GM23338 (cell line): ENCODE data around the gene EEF1G. TPM values are rescaled to one million over a fixed set of nuclear protein-coding genes. Genes with fewer than 3 reads are reported as not detected.

Experiments used
- ATAC-seq: fragments of 200-7000 bp; cut with Tn5 transposase; 3 replicates; pipeline ENCODE4 v1.9.1; 2020
- DNase-seq: peaks from one replicate; pipeline ENCODE4 v3.0.0-alpha.2; 2015; ENCODE audit warnings: low spot score
- H2AFZ ChIP-seq: fragments of 200-600 bp; sonication (generic); 2 replicates; pipeline ENCODE4 v1.8.0; 2016; ENCODE audit warnings: antibody characterized with exemption, mild to moderate bottlenecking, moderate library complexity
- H3F3A ChIP-seq: fragments of 200-600 bp; sonication (generic); replicated peaks from 2 replicates; pipeline ENCODE4 v1.8.0; 2017; ENCODE audit warnings: antibody characterized with exemption, mixed run types, low read depth
- H3K27ac ChIP-seq: fragments of 200-600 bp; sonication (generic); 2 replicates; pipeline ENCODE4 v1.6.1; 2016; ENCODE audit warnings: low read depth
- H3K27me3 ChIP-seq: fragments of 200-600 bp; sonication (generic); 2 replicates; pipeline ENCODE4 v1.8.0; 2016; ENCODE audit warnings: mild to moderate bottlenecking, mixed run types, moderate library complexity; ENCODE audit not compliant: insufficient read depth
- H3K36me3 ChIP-seq: fragments of 200-600 bp; sonication (generic); 2 replicates; pipeline ENCODE4 v1.8.0; 2016; ENCODE audit warnings: mild to moderate bottlenecking; ENCODE audit not compliant: insufficient read depth
- H3K4me1 ChIP-seq: fragments of 200-600 bp; sonication (generic); 2 replicates; pipeline ENCODE4 v1.8.0; 2016; ENCODE audit warnings: mild to moderate bottlenecking, moderate library complexity; ENCODE audit not compliant: insufficient read depth
- H3K4me2 ChIP-seq: fragments of 200-600 bp; sonication (generic); 2 replicates; pipeline ENCODE4 v1.7.1; 2017; ENCODE audit warnings: mixed run types
- H3K4me3 ChIP-seq: fragments of 200-600 bp; sonication (generic); 2 replicates; pipeline ENCODE4 v1.6.1; 2016; ENCODE audit warnings: mixed run types
- H3K79me2 ChIP-seq: fragments of 200-600 bp; sonication (generic); replicated peaks from 2 replicates; pipeline ENCODE4 v1.8.0; 2017; ENCODE audit warnings: mild to moderate bottlenecking; ENCODE audit not compliant: insufficient read depth
- H3K9me2 ChIP-seq: fragments of 200-600 bp; sonication (generic); 2 replicates; pipeline ENCODE4 v1.8.0; 2017; ENCODE audit not compliant: insufficient read depth
- H4K20me1 ChIP-seq: fragments of 200-600 bp; sonication (generic); replicated peaks from 2 replicates; pipeline ENCODE4 v1.8.0; 2017; ENCODE audit warnings: mild to moderate bottlenecking; ENCODE audit not compliant: insufficient read depth
- H3K27ac Mint-ChIP-seq: 2 replicates; pipeline ENCODE4 v1.8.0; 2020; ENCODE audit warnings: inconsistent platforms, mild to moderate bottlenecking, moderate library complexity, mixed read lengths
- H3K27me3 Mint-ChIP-seq: 3 replicates; pipeline ENCODE4 v1.8.0; 2022; ENCODE audit warnings: low read depth, mild to moderate bottlenecking, moderate library complexity, mixed read lengths, inconsistent platforms; ENCODE audit not compliant: insufficient read depth, poor library complexity
- H3K36me3 Mint-ChIP-seq: 3 replicates; pipeline ENCODE4 v1.8.0; 2021; ENCODE audit warnings: low read depth, mild to moderate bottlenecking, inconsistent platforms, moderate library complexity, mixed read lengths
- H3K4me1 Mint-ChIP-seq: 3 replicates; pipeline ENCODE4 v1.8.0; 2020; ENCODE audit warnings: mild to moderate bottlenecking, inconsistent platforms, mixed read lengths
- H3K4me3 Mint-ChIP-seq: 3 replicates; pipeline ENCODE4 v1.8.0; 2021; ENCODE audit warnings: moderate library complexity, mild to moderate bottlenecking, inconsistent platforms, mixed read lengths
- H3K9me3 Mint-ChIP-seq: 3 replicates; pipeline ENCODE4 v1.8.0; 2020; ENCODE audit warnings: moderate library complexity, mild to moderate bottlenecking, inconsistent platforms, mixed read lengths
- CREB1 ChIP-seq: fragments of 250-450 bp; sonication (Bioruptor Pico); IDR thresholded peaks from 2 replicates; pipeline ENCODE4 v1.5.0; 2020; ENCODE audit warnings: low read depth, mild to moderate bottlenecking, moderate library complexity
- EZH2 ChIP-seq: fragments of 200-600 bp; sonication (generic); IDR thresholded peaks from one replicate; pipeline ENCODE4 v1.8.0; 2017; ENCODE audit warnings: antibody characterized with exemption, mild to moderate bottlenecking, low read depth; ENCODE audit not compliant: unreplicated experiment
- EZH2phosphoT487 ChIP-seq: fragments of 200-600 bp; sonication (generic); IDR thresholded peaks from one replicate; pipeline ENCODE4 v1.8.1; 2018; ENCODE audit warnings: antibody characterized with exemption; ENCODE audit not compliant: unreplicated experiment
- JUNB ChIP-seq: IDR thresholded peaks from one replicate; pipeline ENCODE4 v1.6.1; 2016; ENCODE audit warnings: antibody characterized with exemption; ENCODE audit not compliant: unreplicated experiment
- NANOG ChIP-seq: IDR thresholded peaks from 2 replicates; pipeline ENCODE4 v1.6.1; 2016; ENCODE audit warnings: antibody characterized with exemption, borderline replicate concordance
- POLR2AphosphoS5 ChIP-seq: IDR thresholded peaks from 2 replicates; pipeline ENCODE4 v1.6.1; 2016; ENCODE audit warnings: antibody characterized with exemption, low read depth
- STAT1 ChIP-seq: IDR thresholded peaks from one replicate; pipeline ENCODE4 v1.6.1; 2016; ENCODE audit warnings: antibody characterized with exemption; ENCODE audit not compliant: unreplicated experiment
- ZNF114 ChIP-seq: fragments of 250-450 bp; sonication (Bioruptor Pico); IDR thresholded peaks from 2 replicates; pipeline ENCODE4 v1.5.0; 2020; ENCODE audit warnings: mild to moderate bottlenecking, moderate library complexity
- ZNF331 ChIP-seq: fragments of 250-450 bp; sonication (Bioruptor Pico); IDR thresholded peaks from 2 replicates; pipeline ENCODE4 v1.5.0; 2020; ENCODE audit warnings: low read depth, mild to moderate bottlenecking, moderate library complexity
- polyA plus RNA-seq: library from polyadenylated mRNA; unstranded; fragments of >200 nt; fragmentation: Nextera tagmentation; extraction: Ambion mirVana; gene quantifications from 2 replicates; pipeline ENCODE4 v1.2.1, GENCODE V29; 2016
- total RNA-seq: library from RNA; depleted of rRNA; stranded (reverse); fragments of >200 nt; shearing (Covaris generic); gene quantifications from 2 replicates; pipeline ENCODE4 v1.2.3, GENCODE V29; 2014
- TF ChIP-seq, protein P1 (sequence below), 2 experiments: fragments of 200-600 bp in 1 of 2; sonication (generic) in 1 of 2; conservative IDR thresholded peaks; 2 replicates each; pipeline versions ENCODE4 v1.5.1 to v1.6.1; 2016 to 2017; ENCODE audit warnings: antibody characterized with exemption in 2 of 2, low read depth in 2 of 2, mild to moderate bottlenecking in 2 of 2, moderate library complexity in 1 of 2
- TF ChIP-seq, protein P2 (sequence below): fragments of 250-450 bp; sonication (Bioruptor Pico); IDR thresholded peaks from 2 replicates; pipeline ENCODE4 v1.5.0; 2020; ENCODE audit warnings: mild to moderate bottlenecking, moderate library complexity
- TF ChIP-seq, protein P3 (sequence below): IDR thresholded peaks from one replicate; pipeline ENCODE4 v1.6.1; 2018; ENCODE audit warnings: antibody characterized with exemption; ENCODE audit not compliant: unreplicated experiment
- TF ChIP-seq, protein P4 (sequence below): IDR thresholded peaks from 2 replicates; pipeline ENCODE4 v1.6.1; 2016; ENCODE audit warnings: antibody characterized with exemption

The EEF1G gene
- total and polyA plus RNA-seq, 2 experiments from 2014 or later, result 696 to 1,316 TPM

DNA sequence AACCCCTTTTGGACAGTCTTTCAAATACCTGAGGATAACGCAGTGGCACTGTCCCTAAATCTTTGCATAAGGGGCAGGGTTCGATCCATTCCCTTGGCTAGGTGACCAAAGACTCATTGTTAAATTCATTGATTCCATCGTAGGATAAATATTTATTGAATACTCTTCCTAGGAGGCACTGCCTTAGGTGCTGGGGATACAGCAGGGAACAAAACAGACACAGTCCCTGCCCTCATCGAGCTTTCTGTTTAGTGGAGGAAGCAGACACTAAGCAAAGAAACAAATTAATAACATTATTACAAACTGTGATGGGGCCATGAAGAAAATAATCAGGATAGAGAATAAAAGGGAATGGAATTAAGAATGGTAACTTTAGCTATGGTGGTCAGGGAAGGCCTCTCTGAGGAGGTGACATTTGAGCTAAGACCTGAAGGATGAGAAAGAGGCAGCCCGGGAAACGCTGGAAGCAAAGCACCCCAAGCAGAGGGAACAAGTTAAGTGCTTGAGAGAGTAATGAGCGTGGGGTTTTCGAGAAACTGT is 47.4 kb upstream of the EEF1G start:
- Mint-ChIP-seq H3K36me3 (peaks cover 26% of the 10 kb centered on the region), H3K4me1 (peaks cover 16% of the 10 kb centered on the region), H3K27ac (peak overlapping the region; percentile 88), H3K4me3 (peak overlapping the region; percentile 94), H3K27me3 (peaks cover 9% of the 10 kb centered on the region), H3K9me3 (no peaks in the 10 kb centered on the region)
- TF ChIP-seq POLR2AphosphoS5, result no peak
- TF ChIP-seq EZH2, result no peak
- TF ChIP-seq STAT1, result no peak
- TF ChIP-seq EZH2phosphoT487, result no peak
- TF ChIP-seq, protein P1, sequence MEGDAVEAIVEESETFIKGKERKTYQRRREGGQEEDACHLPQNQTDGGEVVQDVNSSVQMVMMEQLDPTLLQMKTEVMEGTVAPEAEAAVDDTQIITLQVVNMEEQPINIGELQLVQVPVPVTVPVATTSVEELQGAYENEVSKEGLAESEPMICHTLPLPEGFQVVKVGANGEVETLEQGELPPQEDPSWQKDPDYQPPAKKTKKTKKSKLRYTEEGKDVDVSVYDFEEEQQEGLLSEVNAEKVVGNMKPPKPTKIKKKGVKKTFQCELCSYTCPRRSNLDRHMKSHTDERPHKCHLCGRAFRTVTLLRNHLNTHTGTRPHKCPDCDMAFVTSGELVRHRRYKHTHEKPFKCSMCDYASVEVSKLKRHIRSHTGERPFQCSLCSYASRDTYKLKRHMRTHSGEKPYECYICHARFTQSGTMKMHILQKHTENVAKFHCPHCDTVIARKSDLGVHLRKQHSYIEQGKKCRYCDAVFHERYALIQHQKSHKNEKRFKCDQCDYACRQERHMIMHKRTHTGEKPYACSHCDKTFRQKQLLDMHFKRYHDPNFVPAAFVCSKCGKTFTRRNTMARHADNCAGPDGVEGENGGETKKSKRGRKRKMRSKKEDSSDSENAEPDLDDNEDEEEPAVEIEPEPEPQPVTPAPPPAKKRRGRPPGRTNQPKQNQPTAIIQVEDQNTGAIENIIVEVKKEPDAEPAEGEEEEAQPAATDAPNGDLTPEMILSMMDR (conservative IDR thresholded peaks at IDR 0.05; ENCODE audit: low read depth in 2 of 2), result no peak
- TF ChIP-seq JUNB, result no peak
- TF ChIP-seq, protein P2, sequence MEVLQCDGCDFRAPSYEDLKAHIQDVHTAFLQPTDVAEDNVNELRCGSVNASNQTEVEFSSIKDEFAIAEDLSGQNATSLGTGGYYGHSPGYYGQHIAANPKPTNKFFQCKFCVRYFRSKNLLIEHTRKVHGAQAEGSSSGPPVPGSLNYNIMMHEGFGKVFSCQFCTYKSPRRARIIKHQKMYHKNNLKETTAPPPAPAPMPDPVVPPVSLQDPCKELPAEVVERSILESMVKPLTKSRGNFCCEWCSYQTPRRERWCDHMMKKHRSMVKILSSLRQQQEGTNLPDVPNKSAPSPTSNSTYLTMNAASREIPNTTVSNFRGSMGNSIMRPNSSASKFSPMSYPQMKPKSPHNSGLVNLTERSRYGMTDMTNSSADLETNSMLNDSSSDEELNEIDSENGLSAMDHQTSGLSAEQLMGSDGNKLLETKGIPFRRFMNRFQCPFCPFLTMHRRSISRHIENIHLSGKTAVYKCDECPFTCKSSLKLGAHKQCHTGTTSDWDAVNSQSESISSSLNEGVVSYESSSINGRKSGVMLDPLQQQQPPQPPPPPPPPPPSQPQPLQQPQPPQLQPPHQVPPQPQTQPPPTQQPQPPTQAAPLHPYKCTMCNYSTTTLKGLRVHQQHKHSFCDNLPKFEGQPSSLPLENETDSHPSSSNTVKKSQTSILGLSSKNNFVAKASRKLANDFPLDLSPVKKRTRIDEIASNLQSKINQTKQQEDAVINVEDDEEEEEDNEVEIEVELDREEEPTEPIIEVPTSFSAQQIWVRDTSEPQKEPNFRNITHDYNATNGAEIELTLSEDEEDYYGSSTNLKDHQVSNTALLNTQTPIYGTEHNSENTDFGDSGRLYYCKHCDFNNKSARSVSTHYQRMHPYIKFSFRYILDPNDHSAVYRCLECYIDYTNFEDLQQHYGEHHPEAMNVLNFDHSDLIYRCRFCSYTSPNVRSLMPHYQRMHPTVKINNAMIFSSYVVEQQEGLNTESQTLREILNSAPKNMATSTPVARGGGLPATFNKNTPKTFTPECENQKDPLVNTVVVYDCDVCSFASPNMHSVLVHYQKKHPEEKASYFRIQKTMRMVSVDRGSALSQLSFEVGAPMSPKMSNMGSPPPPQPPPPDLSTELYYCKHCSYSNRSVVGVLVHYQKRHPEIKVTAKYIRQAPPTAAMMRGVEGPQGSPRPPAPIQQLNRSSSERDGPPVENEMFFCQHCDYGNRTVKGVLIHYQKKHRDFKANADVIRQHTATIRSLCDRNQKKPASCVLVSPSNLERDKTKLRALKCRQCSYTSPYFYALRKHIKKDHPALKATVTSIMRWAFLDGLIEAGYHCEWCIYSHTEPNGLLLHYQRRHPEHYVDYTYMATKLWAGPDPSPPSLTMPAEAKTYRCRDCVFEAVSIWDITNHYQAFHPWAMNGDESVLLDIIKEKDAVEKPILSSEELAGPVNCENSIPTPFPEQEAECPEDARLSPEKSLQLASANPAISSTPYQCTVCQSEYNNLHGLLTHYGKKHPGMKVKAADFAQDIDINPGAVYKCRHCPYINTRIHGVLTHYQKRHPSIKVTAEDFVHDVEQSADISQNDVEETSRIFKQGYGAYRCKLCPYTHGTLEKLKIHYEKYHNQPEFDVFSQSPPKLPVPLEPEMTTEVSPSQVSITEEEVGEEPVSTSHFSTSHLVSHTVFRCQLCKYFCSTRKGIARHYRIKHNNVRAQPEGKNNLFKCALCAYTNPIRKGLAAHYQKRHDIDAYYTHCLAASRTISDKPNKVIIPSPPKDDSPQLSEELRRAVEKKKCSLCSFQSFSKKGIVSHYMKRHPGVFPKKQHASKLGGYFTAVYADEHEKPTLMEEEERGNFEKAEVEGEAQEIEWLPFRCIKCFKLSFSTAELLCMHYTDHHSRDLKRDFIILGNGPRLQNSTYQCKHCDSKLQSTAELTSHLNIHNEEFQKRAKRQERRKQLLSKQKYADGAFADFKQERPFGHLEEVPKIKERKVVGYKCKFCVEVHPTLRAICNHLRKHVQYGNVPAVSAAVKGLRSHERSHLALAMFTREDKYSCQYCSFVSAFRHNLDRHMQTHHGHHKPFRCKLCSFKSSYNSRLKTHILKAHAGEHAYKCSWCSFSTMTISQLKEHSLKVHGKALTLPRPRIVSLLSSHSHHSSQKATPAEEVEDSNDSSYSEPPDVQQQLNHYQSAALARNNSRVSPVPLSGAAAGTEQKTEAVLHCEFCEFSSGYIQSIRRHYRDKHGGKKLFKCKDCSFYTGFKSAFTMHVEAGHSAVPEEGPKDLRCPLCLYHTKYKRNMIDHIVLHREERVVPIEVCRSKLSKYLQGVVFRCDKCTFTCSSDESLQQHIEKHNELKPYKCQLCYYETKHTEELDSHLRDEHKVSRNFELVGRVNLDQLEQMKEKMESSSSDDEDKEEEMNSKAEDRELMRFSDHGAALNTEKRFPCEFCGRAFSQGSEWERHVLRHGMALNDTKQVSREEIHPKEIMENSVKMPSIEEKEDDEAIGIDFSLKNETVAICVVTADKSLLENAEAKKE (CRISPR knock-in tag), result no peak
- TF ChIP-seq, protein P3, sequence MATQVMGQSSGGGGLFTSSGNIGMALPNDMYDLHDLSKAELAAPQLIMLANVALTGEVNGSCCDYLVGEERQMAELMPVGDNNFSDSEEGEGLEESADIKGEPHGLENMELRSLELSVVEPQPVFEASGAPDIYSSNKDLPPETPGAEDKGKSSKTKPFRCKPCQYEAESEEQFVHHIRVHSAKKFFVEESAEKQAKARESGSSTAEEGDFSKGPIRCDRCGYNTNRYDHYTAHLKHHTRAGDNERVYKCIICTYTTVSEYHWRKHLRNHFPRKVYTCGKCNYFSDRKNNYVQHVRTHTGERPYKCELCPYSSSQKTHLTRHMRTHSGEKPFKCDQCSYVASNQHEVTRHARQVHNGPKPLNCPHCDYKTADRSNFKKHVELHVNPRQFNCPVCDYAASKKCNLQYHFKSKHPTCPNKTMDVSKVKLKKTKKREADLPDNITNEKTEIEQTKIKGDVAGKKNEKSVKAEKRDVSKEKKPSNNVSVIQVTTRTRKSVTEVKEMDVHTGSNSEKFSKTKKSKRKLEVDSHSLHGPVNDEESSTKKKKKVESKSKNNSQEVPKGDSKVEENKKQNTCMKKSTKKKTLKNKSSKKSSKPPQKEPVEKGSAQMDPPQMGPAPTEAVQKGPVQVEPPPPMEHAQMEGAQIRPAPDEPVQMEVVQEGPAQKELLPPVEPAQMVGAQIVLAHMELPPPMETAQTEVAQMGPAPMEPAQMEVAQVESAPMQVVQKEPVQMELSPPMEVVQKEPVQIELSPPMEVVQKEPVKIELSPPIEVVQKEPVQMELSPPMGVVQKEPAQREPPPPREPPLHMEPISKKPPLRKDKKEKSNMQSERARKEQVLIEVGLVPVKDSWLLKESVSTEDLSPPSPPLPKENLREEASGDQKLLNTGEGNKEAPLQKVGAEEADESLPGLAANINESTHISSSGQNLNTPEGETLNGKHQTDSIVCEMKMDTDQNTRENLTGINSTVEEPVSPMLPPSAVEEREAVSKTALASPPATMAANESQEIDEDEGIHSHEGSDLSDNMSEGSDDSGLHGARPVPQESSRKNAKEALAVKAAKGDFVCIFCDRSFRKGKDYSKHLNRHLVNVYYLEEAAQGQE, result no peak
- TF ChIP-seq, protein P4, sequence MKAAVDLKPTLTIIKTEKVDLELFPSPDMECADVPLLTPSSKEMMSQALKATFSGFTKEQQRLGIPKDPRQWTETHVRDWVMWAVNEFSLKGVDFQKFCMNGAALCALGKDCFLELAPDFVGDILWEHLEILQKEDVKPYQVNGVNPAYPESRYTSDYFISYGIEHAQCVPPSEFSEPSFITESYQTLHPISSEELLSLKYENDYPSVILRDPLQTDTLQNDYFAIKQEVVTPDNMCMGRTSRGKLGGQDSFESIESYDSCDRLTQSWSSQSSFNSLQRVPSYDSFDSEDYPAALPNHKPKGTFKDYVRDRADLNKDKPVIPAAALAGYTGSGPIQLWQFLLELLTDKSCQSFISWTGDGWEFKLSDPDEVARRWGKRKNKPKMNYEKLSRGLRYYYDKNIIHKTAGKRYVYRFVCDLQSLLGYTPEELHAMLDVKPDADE, result no peak
- no peak for TF ChIP-seq ZNF114 (CRISPR knock-in tag)
- no peak for TF ChIP-seq CREB1 (CRISPR knock-in tag)
- TF ChIP-seq ZNF331 (CRISPR knock-in tag), result no peak
- no peak for TF ChIP-seq NANOG
- peaks cover 12% of the 10 kb centered on the region for H3K4me1 ChIP-seq
- no peaks in the 10 kb centered on the region for H4K20me1 ChIP-seq
- ATAC-seq, result no peak
- peaks cover 35% of the 10 kb centered on the region for H3F3A ChIP-seq
- no peak for DNase-seq
- peaks cover 8% of the 10 kb centered on the region; the same call in 1 of the 2 replicates for H3K79me2 ChIP-seq
- peaks cover 12% of the 10 kb centered on the region for H3K36me3 ChIP-seq
- H3K4me3 ChIP-seq, result peak overlapping the region; percentile 87
- peak overlapping the region; percentile 38 for H2AFZ ChIP-seq
- no peaks in the 10 kb centered on the region for H3K27me3 ChIP-seq
- H3K4me2 ChIP-seq, result peak overlapping the region; percentile 90
- H3K9me2 ChIP-seq, result no peaks in the 10 kb centered on the region
- H3K27ac ChIP-seq, result peak overlapping the region; percentile 80
